Caco-2 (cell line): ENCODE measurements around the gene SEMA3F. TPM values are rescaled to one million over a fixed set of nuclear protein-coding genes. Genes with fewer than 3 reads are reported as not detected.

Source experiments
- BruUV-seq: library from RNA; stranded (reverse); fragments of 400-500 nt; replicated peaks from 2 replicates; lab custom pipeline; 2021; lab: Mats Ljungman, UMichigan
- CTCF ChIA-PET: fragments of 300-600 bp; sonication (Branson Sonifier 250); formaldehyde crosslinking; loops from one replicate; lab custom pipeline; 2022; ENCODE audit warnings: antibody characterized with exemption; lab: Charles Lee
- POLR2A ChIA-PET: fragments of 300-600 bp; sonication (Branson Sonifier 250); formaldehyde crosslinking; loops from one replicate; lab custom pipeline; 2022; ENCODE audit warnings: antibody characterized with exemption; lab: Charles Lee
- DNase-seq, 2 experiments: peaks; one replicate each; pipeline versions ENCODE4 v3.0.0 to v3.0.0-alpha.2; 2020 to 2022
- H3K27me3 ChIP-seq: replicated peaks from 2 replicates; pipeline ENCODE4 v1.6.0; 2011; ENCODE audit warnings: low read length; ENCODE audit not compliant: control insufficient read depth, insufficient read depth
- H3K36me3 ChIP-seq: 2 replicates; pipeline ENCODE4 v1.5.1; 2011; ENCODE audit warnings: low read length; ENCODE audit not compliant: control insufficient read depth, insufficient read depth
- H3K4me1 ChIP-seq: fragments of 250-450 bp; sonication (Bioruptor Pico); 2 replicates; pipeline ENCODE4 v1.5.1; 2020; ENCODE audit warnings: mild to moderate bottlenecking
- H3K4me3 ChIP-seq: 2 replicates; pipeline ENCODE4 v1.5.1; 2011; ENCODE audit warnings: low read depth, mild to moderate bottlenecking, control low read depth, low read length
- H3K9me3 ChIP-seq: fragments of 250-450 bp; sonication (Bioruptor Pico); 2 replicates; pipeline ENCODE4 v1.5.1; 2020; ENCODE audit warnings: mild to moderate bottlenecking, moderate library complexity
- H3K27ac Mint-ChIP-seq: one replicate; pipeline ENCODE4 v1.8.0; 2022; ENCODE audit warnings: mixed read lengths; ENCODE audit not compliant: unreplicated experiment
- H3K27me3 Mint-ChIP-seq: one replicate; pipeline ENCODE4 v1.8.0; 2022; ENCODE audit warnings: mixed read lengths; ENCODE audit not compliant: insufficient read depth, unreplicated experiment
- H3K36me3 Mint-ChIP-seq: one replicate; pipeline ENCODE4 v1.8.0; 2022; ENCODE audit warnings: mild to moderate bottlenecking, mixed read lengths; ENCODE audit not compliant: insufficient read depth, unreplicated experiment
- H3K4me1 Mint-ChIP-seq: one replicate; pipeline ENCODE4 v1.8.0; 2022; ENCODE audit warnings: low read depth, mixed read lengths; ENCODE audit not compliant: unreplicated experiment
- H3K4me3 Mint-ChIP-seq: one replicate; pipeline ENCODE4 v1.8.0; 2022; ENCODE audit warnings: mild to moderate bottlenecking, moderate library complexity, mixed read lengths; ENCODE audit not compliant: unreplicated experiment
- H3K9me3 Mint-ChIP-seq: one replicate; pipeline ENCODE4 v1.8.0; 2022; ENCODE audit warnings: mixed read lengths; ENCODE audit not compliant: unreplicated experiment
- intact Hi-C: fragments of 100-400 bp; cut with micrococcal nuclease; formaldehyde crosslinking; loops from one replicate; pipeline ENCODE4 v1.10.0; 2022; ENCODE audit not compliant: unreplicated experiment
- total RNA-seq: library from RNA; stranded (reverse); gene quantifications from 2 replicates; pipeline ENCODE4 v1.2.3, GENCODE V29; 2022
- TF ChIP-seq, protein P1 (sequence below), 2 experiments: fragments of 200-600 bp in 1 of 2; IDR thresholded peaks; 1 replicate in 1 of 2; 2 replicates in 1 of 2; pipeline versions ENCODE4 v1.5.1 to v1.8.0; 2011 to 2022; ENCODE audit warnings: antibody characterized with exemption in 1 of 2, control low read depth in 1 of 2, inconsistent platforms in 1 of 2, low read depth in 1 of 2, low read length in 1 of 2, mild to moderate bottlenecking in 1 of 2, moderate library complexity in 1 of 2; ENCODE audit not compliant: insufficient read depth in 1 of 2, severe bottlenecking in 1 of 2, unreplicated experiment in 1 of 2

Gene SEMA3F
- total RNA-seq, 1 experiment from 2014 or later = 16.5 TPM

DNA sequence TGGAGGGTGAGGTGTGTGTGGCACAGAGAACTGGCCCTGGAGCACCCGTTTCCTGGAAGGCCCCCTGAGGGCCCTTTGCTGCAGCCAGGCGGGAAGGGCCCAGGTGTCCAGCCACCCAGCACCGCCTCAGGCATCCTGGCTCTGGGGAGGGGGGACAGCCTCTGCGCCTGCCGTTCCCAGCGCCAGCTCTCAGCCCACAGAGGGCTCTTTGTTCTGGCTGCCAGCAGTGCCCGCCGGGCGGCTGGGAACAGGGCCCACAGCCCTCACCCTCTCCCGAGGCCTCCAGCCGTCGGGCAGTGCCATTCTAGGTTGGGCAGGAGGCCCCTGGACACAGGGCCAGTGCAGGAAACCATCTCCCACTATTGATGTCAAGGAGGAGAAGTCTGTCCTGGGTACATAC lies 58.2 kb downstream of the SEMA3F start:
- no TSS peak for BruUV-seq
- no peak for DNase-seq
- Histone ChIP-seq H3K36me3 (peaks cover 1% of the 10 kb centered on the region; the same call in 1 of the 2 replicates), H3K4me1 (peaks cover 22% of the 10 kb centered on the region), H3K9me3 (no peaks in the 10 kb centered on the region), H3K27me3 (no peaks in the 10 kb centered on the region), H3K4me3 (no peak overlapping the region)
- intact Hi-C loops = no loop called here
- Mint-ChIP-seq H3K4me3 (no peak overlapping the region), H3K27me3 (no peaks in the 10 kb centered on the region), H3K36me3 (peaks cover 8% of the 10 kb centered on the region), H3K27ac (no peak overlapping the region), H3K9me3 (no peaks in the 10 kb centered on the region), H3K4me1 (peaks cover 10% of the 10 kb centered on the region)
- CTCF ChIA-PET = no interaction called here
- TF ChIP-seq, protein P1, sequence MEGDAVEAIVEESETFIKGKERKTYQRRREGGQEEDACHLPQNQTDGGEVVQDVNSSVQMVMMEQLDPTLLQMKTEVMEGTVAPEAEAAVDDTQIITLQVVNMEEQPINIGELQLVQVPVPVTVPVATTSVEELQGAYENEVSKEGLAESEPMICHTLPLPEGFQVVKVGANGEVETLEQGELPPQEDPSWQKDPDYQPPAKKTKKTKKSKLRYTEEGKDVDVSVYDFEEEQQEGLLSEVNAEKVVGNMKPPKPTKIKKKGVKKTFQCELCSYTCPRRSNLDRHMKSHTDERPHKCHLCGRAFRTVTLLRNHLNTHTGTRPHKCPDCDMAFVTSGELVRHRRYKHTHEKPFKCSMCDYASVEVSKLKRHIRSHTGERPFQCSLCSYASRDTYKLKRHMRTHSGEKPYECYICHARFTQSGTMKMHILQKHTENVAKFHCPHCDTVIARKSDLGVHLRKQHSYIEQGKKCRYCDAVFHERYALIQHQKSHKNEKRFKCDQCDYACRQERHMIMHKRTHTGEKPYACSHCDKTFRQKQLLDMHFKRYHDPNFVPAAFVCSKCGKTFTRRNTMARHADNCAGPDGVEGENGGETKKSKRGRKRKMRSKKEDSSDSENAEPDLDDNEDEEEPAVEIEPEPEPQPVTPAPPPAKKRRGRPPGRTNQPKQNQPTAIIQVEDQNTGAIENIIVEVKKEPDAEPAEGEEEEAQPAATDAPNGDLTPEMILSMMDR (IDR thresholded peaks at IDR 0.05; ENCODE audit: insufficient read depth in 1 of 2, low read depth in 1 of 2, low read length in 1 of 2, severe bottlenecking in 1 of 2, unreplicated experiment in 1 of 2) = no peak
- POLR2A ChIA-PET = no interaction called here

DNA sequence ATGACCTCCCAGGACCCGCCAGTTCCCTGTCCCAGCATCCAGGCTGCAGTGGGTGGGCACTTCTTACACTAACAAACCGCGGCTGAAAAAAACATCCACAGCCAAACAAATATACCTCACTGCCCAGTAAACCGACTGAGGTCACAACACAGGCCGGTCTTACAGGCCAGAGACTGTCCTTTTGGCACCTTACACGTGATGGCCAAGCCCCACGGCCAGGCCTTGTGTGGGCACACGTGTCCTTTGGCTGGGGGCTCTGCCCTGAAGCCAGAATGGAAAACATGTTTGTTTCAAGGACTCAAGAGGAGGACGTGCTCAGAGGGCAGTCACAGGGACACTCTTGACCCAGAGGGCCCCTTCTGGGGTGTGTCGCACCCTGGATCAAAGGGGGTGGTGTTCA lies 59.7 kb downstream of the SEMA3F start:
- BruUV-seq = no TSS peak

DNA sequence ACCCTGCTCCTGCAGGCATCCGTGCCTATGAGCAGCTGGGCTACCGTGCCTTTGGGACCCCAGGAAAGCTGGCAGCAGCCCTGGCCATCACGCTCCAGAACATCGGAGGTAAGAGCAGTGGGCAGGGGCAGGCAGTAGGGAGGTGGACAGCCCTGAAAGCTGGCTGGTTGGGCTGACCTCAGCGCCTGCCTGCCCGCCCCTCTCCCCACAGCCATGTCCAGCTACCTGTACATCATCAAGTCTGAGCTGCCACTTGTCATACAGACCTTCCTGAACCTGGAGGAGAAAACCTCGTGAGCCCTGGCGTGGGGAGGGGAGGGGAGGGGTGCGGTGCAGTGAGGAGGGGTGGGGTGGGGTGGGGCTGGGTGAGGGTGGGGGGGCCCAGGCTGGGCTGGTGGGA lies 60.4 kb downstream of the SEMA3F start:
- Mint-ChIP-seq H3K27me3 (no peaks in the 10 kb centered on the region), H3K27ac (no peak overlapping the region), H3K36me3 (peaks cover 6% of the 10 kb centered on the region), H3K9me3 (no peaks in the 10 kb centered on the region), H3K4me3 (no peak overlapping the region), H3K4me1 (peaks cover 5% of the 10 kb centered on the region)
- Histone ChIP-seq H3K4me1 (peaks cover 15% of the 10 kb centered on the region), H3K9me3 (no peaks in the 10 kb centered on the region), H3K27me3 (no peaks in the 10 kb centered on the region), H3K36me3 (peaks cover 1% of the 10 kb centered on the region; the same call in 1 of the 2 replicates), H3K4me3 (no peak overlapping the region)
- intact Hi-C loops = no loop called here
- TF ChIP-seq, protein P1 (IDR thresholded peaks at IDR 0.05; ENCODE audit: insufficient read depth in 1 of 2, low read depth in 1 of 2, low read length in 1 of 2, severe bottlenecking in 1 of 2, unreplicated experiment in 1 of 2) = no peak
- ChIA-PET POLR2A (interaction anchor here (0.5 kb wide), 1 partner anchor 53 kb away, joined by 4 read pairs; the partner anchor contains the start of gene SEMA3B), CTCF (interaction anchor here (0.7 to 1.0 kb wide), 4 partner anchors 9 to 54 kb away, joined by 3 to 6 read pairs (median 4); no protein-coding TSS in a partner anchor)
- DNase-seq = no peak
- no TSS peak for BruUV-seq

More for the DNA sequence above, 59.7 kb downstream of the SEMA3F start:
- intact Hi-C loops = no loop called here
- peaks cover 6% of the 10 kb centered on the region for H3K36me3 Mint-ChIP-seq
- TF ChIP-seq, protein P1 (IDR thresholded peaks at IDR 0.05; ENCODE audit: insufficient read depth in 1 of 2, low read depth in 1 of 2, low read length in 1 of 2, severe bottlenecking in 1 of 2, unreplicated experiment in 1 of 2) = no peak
- H3K4me1 ChIP-seq = peaks cover 22% of the 10 kb centered on the region
- POLR2A ChIA-PET = no interaction called here
- no peak overlapping the region for H3K4me3 Mint-ChIP-seq
- CTCF ChIA-PET = no interaction called here
- no peaks in the 10 kb centered on the region for H3K27me3 ChIP-seq
- H3K27me3 Mint-ChIP-seq = no peaks in the 10 kb centered on the region
- no peak overlapping the region for H3K27ac Mint-ChIP-seq
- no peak for DNase-seq
- H3K4me1 Mint-ChIP-seq = peaks cover 5% of the 10 kb centered on the region
- no peak overlapping the region for H3K4me3 ChIP-seq
- H3K9me3 Mint-ChIP-seq = no peaks in the 10 kb centered on the region
- peaks cover 1% of the 10 kb centered on the region; the same call in 1 of the 2 replicates for H3K36me3 ChIP-seq
- no peaks in the 10 kb centered on the region for H3K9me3 ChIP-seq
